GM21529 (cell line): ENCODE measurements around the gene SHLD2.
"Not testable (repeated sequence)": the region's sequence is repeated elsewhere in the genome, so short reads cannot be mapped to it uniquely, and the experiment has no call there.

ENCODE experiments used
- ATAC-seq: cut with Tn5 transposase; IDR thresholded peaks from one replicate; pipeline ENCODE4 v1.9.1; 2021; ENCODE audit not compliant: unreplicated experiment

Gene SHLD2

DNA sequence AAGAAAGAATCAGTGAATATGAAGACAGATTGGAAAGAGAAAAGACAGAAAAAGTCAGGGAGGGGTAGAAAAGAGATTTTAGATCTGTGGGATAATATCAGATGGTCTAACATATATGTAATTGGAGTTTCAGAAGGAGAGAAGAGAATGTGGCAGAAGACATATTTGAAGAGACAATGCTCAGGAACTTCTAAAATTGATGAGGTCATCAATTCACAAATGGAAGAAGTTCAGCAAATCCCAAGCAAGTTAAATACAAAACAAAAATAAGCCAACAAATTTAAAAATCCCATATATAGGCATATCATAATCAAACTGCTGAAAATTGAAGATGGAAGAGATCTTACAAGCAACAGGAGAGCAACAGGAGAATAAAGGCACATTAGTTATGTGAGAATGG lies 42.5 kb downstream of the SHLD2 start:
- not testable (repeated sequence) for ATAC-seq

GRCh38 chr10:87142230-87143108 lies 47.5 kb downstream of the SHLD2 start:
- not testable (repeated sequence) for ATAC-seq

DNA sequence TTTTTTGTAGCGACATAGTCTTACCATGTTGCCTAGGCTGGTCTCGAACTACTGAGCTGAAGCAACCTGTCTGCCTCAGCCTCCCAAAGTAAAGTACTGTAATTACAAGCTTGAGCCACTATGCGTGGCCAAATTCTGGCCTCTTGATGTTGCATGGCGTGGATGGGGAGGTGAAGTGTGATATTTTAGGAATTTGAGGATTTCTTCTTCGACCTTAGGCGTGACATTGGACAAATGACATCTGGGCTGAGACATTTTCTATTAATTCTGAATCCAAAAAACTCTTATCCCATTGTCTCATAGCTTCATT lies 48.1 kb downstream of the SHLD2 start:
- not testable (repeated sequence) for ATAC-seq

DNA sequence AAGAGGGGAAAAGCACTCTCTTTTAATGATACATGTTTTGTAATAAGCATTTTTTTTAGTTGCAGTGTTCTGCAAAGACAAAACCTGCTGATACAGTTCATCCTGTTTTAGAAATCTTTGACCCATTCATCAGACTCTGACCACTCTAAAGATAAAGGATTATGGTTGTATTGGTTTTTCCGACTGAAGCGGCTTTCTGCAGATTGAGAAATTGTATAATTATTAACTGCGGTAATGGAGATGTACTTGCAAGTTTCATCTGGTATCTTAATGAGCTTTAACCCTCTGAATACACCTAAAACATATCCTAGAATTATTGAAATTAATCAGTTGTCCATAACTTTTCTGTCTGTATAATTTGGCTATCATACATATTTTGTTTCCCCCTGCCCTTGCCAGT lies 50.6 kb downstream of the SHLD2 start:
- not testable (repeated sequence) for ATAC-seq

- ATAC-seq: not testable (repeated sequence)
Observed at GRCh38 chr10:87149020-87149609, 54.1 kb downstream of the SHLD2 start.

DNA sequence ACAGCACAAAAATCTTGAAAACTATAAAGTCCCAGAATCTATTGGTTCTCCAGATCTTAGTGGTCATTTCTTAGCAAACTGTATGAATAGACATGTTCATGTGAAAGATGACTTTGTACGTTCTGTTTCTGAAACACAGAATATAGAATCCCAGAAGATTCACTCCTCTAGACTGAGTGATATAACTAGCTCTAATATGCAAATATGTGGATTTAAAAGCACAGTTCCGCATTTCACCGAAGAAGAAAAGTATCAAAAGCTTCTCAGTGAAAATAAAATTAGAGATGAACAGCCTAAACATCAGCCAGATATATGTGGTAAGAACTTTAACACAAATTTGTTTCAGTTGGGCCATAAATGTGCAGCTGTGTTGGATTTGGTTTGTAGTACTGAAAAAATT lies 56.5 kb downstream of the SHLD2 start:
- peak; percentile 71 for ATAC-seq

GRCh38 chr10:87156841-87157240 lies 61.8 kb downstream of the SHLD2 start:
- not testable (repeated sequence) for ATAC-seq

DNA sequence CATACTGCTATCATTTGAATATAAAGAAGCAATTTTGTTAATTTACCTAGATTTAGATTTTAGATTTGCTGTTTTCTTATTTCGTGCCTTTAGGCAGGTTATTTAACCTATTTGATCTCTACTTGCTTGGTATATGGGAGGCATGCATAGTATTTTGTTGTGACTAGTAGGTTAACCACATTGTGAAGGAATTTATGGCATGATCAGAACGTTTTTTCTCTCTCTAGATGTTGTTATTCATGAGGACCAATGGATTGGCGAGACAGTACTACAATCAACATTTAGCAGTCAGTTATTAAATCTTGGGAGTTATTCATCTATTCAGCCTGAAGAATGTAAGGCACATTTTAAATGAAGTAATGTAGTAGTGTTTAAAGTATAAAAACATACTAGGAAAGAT lies 62.8 kb downstream of the SHLD2 start:
- ATAC-seq: not testable (repeated sequence)

DNA sequence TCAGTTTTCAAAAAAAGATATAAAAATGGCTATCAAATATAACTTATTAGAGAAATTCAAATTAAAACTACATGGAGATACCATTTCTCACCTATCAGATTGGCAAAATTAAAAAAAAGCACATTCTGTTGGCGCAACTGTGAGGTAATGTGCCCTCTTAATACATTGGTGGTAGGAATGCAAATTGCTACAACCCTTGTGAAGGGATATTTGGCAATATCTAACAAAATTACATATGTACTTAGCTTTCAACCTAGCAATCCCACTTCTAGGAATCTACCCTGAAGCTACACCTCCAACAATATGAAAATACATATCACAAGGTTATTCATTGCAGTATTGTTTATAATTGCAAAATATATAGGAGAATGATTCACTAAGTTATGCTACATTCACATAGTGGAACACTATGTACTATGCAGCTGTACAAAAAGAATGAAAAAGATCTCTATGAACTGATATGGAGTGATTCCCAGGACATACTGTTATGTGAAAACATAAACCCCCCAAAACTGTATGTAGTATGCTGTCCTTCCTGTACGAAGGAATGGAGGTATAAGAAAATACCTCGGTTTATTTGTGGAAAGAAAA lies 67.8 kb downstream of the SHLD2 start:
- ATAC-seq: not testable (repeated sequence)

DNA sequence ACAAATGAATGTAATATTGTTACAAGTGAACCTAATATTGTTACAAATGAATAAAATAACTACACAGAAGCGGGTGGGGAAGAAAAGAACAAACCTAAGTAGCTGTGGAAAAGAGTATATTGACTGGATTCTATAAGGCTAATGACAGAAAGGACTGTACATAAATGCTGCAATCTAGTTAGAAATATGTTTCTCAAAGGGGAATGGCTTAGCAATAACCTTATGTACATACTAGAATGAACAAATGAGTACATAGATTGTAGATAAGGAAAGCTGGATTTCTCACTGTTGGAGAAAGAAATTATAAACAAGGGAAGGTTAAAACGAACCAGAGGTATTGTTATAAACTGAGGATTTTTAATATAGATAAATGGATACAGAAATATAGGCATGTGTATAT lies 68.4 kb downstream of the SHLD2 start:
- not testable (repeated sequence) for ATAC-seq

- not testable (repeated sequence) for ATAC-seq
Observed at GRCh38 chr10:87169857-87170256, 74.9 kb downstream of the SHLD2 start.

- ATAC-seq: not testable (repeated sequence)
Observed at GRCh38 chr10:87170705-87171104, 75.7 kb downstream of the SHLD2 start.

GRCh38 chr10:87171670-87172069 lies 76.7 kb downstream of the SHLD2 start:
- not testable (repeated sequence) for ATAC-seq

DNA sequence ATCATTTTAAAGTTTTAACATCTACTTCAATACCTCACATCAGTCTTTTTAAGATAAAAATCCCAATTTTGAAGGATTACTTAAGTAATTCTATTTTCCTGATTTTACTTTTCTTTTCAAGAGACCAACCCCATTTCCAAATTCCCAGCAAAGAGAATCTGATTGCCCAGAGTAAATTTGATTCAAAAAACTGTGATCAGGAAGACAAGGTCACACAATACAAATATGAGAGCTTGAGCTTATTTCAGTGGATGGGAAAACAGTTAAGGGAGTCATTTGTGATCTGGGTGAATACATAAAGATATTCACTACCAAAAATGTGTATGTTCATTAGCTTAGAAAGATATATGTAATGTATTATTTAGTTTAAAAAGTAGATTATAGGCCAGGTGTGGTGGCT lies 77.2 kb downstream of the SHLD2 start:
- not testable (repeated sequence) for ATAC-seq

GRCh38 chr10:87177587-87177986 lies 82.6 kb downstream of the SHLD2 start:
- ATAC-seq: not testable (repeated sequence)

DNA sequence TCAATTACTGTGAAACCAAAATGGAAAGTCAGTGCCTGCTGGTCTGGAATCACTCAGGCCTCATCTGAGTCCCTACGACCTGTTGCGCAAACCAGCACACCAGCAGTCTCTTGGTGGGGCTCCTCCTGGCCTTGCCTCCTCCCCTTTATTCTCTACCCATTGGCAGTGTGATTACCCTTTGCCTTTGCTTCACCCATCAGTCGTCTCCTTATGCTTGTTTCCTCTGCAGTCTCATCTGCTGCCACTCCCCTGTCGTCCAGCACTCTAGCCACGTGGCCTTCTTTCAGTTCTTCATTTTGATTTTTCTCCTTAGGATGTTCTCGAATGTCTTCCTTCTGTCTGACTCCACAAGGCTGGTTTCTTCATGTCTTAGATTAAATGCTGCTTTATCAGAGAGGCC lies 89.4 kb downstream of the SHLD2 start:
- not testable (repeated sequence) for ATAC-seq

DNA sequence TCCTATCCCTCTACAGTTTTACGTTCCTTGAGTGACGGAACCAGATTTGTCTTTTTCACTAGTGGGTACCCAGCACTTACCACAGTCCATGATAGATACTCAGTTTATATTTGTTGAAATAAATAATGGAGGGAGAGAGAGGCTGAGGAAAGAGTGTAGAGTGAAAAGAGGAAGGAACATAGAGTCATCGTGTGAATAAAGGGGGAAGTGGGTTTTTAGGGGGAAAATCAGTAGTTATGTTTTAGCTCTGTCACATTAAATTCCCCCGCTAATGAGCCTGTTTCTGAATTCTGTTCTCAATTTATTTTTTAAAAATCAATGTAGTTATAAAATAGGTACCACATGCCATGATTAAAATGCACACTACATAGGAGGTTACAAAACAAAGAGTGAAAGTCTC lies 91.0 kb downstream of the SHLD2 start:
- not testable (repeated sequence) for ATAC-seq

DNA sequence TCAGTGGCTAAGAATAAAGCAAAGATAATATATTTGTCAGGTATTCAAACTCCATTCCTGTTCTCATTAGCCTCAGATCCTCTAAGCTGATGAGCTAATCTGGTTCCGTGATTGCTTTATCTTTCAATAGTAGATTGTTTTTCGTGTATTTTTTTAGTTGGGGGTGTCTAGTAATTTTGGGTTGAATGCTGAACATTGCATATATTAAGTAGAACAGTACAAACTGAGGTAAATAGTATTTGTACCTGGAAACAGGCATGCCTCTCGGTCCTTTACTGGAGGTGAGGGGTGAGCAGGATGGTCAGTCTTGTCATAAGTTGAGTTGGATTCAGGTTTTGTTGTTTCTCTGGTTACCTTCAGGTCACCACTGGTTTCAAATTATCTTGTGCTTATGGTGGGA lies 92.6 kb downstream of the SHLD2 start:
- ATAC-seq: not testable (repeated sequence)

DNA sequence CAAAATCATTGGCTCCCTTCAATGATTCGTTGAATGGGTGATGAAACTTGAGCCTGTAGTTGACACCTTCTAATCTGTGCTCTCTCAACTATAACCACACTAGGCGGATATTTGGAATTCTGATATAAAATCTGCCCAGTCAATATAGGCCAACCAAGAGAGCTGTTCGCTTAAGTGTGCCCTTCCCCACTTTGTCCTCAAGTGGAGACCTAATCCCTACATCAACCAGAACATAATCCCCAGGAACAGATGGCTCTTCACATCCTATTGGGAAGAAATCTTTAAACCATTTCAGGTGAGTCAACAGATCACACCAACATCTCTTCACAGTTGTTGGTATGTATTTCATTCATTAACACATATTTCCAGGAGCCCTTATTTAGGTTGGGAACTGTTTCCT lies 96.8 kb downstream of the SHLD2 start:
- ATAC-seq: not testable (repeated sequence)

- peak; percentile 70 for ATAC-seq
Observed at GRCh38 chr10:87200924-87201323, 105.9 kb downstream of the SHLD2 start.

DNA sequence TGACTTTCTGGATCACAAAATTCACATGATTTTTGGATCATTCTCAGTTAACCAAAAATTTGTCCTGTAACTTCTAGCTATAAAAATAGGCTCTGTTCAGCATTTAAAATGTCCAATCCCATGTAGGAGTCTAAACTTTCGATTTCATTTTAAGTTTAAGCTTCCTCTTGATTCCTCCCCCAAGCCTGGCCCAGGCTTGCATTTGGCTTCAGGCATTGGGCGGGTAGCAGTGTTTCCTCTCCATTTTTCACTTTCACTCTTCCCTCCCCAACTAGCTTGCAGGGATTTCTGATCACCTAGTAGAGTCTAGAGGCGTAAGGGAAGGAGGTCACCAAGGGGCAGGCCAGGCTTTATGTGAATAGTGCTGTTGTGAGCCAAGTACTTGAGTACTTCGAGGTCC lies 109.8 kb downstream of the SHLD2 start:
- peak; percentile 32 for ATAC-seq

- not testable (repeated sequence) for ATAC-seq
Observed at GRCh38 chr10:87206922-87207321, 111.9 kb downstream of the SHLD2 start.
